Activated naive CD8-positive, alpha-beta T cell (primary cell): Measurements from ENCODE around the gene ABCA6.

ENCODE experiments used
- H3K27ac Mint-ChIP-seq: one replicate; pipeline ENCODE4 v1.8.0; 2021; ENCODE audit warnings: mixed read lengths
- H3K27me3 Mint-ChIP-seq: one replicate; pipeline ENCODE4 v1.8.0; 2021; ENCODE audit warnings: mixed read lengths
- H3K36me3 Mint-ChIP-seq: one replicate; pipeline ENCODE4 v1.8.0; 2021; ENCODE audit warnings: mixed read lengths
- H3K4me1 Mint-ChIP-seq: one replicate; pipeline ENCODE4 v1.8.0; 2021; ENCODE audit warnings: low read depth, mixed read lengths
- H3K4me3 Mint-ChIP-seq: one replicate; pipeline ENCODE4 v1.8.0; 2021; ENCODE audit warnings: mild to moderate bottlenecking, mixed read lengths
- H3K9me3 Mint-ChIP-seq: one replicate; pipeline ENCODE4 v1.8.0; 2021; ENCODE audit warnings: low read depth, mixed read lengths

Gene ABCA6

DNA sequence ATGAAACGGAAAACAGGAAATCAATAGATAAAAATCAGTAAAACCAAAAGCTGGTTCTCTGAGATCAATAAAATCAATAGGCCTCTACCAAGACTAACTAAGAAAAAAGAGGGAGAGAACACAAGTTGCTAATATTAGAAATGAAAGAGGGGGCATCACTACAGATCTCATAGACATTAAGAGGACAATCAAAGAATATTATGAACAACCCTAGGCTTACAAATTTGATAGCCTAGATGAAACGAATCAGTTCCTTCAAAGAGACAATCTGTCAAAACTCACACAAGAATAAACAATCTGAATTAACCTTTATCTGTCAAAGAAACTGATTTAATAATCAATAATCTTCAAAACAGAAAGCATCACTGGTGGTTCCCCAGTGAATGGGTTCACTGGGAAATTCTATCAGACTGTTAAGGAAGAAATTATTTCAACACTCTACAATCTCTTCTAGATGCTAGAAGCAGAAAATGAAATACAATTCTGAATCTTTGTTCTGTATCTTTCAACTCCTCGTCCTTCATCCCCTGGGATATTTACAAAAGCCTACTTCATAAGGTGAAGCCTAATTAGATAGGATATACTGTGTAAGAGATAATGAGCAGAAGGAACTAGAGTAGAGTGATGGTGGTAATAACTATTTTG, 85.4 kb downstream of the ABCA6 start:
- H3K4me1 Mint-ChIP-seq, result no peaks in the 10 kb centered on the region
- peaks cover 8% of the 10 kb centered on the region for H3K36me3 Mint-ChIP-seq

DNA sequence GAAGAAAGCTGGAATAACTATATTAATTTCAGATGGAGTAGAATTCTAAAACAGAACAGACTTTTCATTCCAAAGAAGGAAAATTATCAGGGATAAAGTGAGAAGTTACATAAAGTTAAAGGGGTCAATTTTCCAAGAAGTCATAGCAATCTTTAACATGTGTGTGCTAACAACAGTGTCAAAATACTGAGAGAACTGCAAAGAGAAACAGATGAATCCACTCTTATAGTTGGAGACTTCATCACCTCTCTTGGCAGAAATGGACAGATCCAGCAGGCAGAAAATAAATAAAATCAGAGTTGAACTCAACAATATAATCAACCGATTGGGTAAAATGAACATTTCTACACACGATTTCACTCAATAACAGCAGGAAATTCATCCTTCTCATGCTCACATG, 86.4 kb downstream of the ABCA6 start:
- no peaks in the 10 kb centered on the region for H3K27me3 Mint-ChIP-seq
- H3K4me3 Mint-ChIP-seq, result no peak overlapping the region
- no peak overlapping the region for H3K27ac Mint-ChIP-seq
- peaks cover 20% of the 10 kb centered on the region for H3K9me3 Mint-ChIP-seq
- no peaks in the 10 kb centered on the region for H3K4me1 Mint-ChIP-seq
- peaks cover 8% of the 10 kb centered on the region for H3K36me3 Mint-ChIP-seq

More for the DNA sequence above, 85.4 kb downstream of the ABCA6 start:
- Mint-ChIP-seq H3K4me3 (no peak overlapping the region), H3K27ac (no peak overlapping the region), H3K27me3 (no peaks in the 10 kb centered on the region), H3K9me3 (peaks cover 20% of the 10 kb centered on the region)

DNA sequence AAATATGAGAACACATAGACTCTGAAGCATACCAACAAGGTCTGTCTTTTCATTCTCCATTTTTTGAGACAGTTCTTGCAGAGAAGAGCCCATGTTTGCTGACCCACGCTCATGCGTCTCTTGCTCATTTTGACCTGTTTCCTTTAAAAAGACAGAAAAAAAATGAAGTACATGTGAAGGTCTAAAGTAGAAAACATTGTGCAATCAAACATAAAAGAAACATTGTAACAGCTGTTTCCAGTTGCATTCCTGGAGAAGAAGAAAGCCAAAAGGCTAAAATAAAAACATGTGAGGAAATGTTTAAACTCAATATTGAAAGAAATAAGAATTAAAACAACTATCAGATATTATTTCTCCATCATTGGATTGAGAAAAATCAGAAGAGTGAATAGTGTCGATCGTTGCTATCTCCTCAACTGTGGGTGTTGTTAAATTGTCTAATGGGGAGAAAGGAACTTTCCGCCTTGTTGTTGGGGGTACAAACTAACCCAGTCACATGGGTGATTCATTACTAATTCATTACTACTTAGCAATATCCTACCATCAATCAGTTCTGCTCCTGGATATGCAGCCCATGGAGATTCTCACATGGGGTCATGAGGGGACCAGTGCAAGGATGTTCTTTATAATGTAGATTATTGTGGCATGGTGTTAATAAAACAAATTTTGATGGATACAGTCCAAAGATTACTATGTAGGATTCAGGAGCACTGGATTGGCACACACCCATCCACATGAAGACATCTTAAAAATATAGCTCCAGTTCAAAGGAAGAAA, 90.5 kb downstream of the ABCA6 start:
- peaks cover 15% of the 10 kb centered on the region for H3K4me1 Mint-ChIP-seq
- H3K27me3 Mint-ChIP-seq, result no peaks in the 10 kb centered on the region
- peaks cover 3% of the 10 kb centered on the region for H3K36me3 Mint-ChIP-seq
- H3K9me3 Mint-ChIP-seq, result peaks cover 12% of the 10 kb centered on the region
- H3K27ac Mint-ChIP-seq, result no peak overlapping the region
- H3K4me3 Mint-ChIP-seq, result no peak overlapping the region

DNA sequence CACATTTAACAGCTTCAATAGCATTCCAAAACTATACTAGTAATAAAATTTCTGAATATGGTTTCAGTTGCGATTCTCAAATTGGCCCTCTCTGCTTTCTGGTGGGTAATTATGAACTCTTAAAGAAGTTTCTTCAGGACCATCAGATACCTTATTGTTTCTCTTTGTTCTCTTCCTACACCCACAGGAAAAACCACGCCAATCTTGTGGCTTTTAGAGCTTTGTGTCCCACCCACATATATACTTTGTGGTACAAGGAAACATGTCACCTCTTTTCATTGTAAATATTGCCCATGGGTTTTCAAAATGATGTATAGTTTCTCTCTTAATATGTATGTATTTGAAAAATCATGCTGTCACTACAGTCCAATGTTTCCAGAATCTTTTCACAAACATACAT, 93.1 kb downstream of the ABCA6 start:
- Mint-ChIP-seq H3K4me3 (no peak overlapping the region), H3K4me1 (peaks cover 15% of the 10 kb centered on the region), H3K27me3 (no peaks in the 10 kb centered on the region), H3K36me3 (no peaks in the 10 kb centered on the region), H3K27ac (no peak overlapping the region), H3K9me3 (no peaks in the 10 kb centered on the region)

DNA sequence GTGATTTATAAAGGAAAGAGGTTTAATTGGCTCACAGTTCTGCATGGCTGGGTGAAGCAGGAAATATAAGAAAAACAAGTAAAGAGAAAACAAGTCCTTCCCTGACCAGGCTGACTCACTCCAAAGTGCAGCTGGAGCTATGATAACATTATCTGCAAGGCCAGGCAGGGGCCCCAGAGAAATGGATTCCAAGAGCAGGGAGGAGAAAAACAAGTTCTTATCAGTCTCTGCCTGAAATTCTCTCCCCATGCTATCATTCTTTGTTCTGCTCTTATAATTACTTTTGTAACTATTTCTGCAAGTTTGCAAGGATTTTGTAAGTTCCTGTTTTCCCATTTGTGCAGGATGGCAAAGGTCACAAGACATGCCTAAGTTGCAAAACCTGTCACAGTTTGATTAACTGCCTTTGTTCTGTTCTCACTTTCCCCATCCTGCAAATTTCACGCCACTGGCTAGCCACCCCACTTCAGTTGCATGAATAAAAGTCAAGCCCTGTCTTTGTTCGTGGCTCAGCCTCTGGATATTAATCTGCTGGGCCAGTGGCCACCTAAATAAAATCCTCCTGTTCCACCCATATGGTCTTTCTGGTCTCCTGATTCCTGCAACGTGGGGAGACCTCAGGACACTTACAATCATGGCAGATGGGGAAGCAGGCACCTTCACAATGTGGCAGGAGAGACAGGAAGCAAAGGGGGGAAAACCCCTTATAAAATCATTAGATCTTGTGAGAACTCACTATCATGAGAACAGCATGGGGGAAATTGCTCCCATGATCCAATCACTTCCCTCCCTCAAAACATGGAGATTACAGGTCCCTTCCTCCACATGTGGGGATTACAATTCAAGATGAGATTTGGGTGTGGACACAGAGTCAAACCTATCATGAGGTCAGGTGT, 94.1 kb downstream of the ABCA6 start:
- Mint-ChIP-seq H3K36me3 (no peaks in the 10 kb centered on the region), H3K9me3 (no peaks in the 10 kb centered on the region), H3K27me3 (no peaks in the 10 kb centered on the region), H3K4me3 (no peak overlapping the region), H3K27ac (no peak overlapping the region), H3K4me1 (peaks cover 15% of the 10 kb centered on the region)

DNA sequence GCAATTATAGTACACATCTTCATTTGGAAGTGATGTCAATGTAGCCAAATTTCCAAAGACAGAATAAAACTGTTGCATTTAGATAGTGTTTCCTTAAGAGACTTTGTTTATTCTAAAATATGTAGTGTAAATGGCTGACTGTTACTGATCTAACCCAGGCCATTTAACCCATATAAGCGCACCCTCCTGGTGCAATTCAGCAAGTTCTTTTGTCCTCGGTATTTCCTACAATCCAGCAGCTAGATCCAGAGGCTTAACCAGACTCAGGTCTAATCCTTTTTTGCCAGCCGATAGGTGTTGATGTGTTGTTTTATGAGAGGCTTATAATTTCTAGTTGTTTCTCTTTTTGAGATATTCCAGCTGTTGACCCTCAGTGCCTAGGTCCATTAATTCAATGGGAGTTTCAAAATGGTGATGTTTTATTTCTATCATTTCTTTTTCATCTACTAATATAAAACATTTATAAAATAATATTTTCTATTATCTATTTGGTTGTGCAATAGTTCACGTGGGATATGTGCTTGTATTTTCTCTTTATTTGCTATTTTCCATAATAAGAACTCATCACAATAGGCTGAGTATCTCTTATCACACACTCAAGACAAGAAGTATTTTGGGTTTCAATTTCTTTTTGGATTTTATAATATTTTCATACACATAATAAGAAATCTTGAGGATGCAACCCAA, 95.4 kb downstream of the ABCA6 start:
- Mint-ChIP-seq H3K4me1 (peaks cover 15% of the 10 kb centered on the region), H3K4me3 (no peak overlapping the region), H3K9me3 (no peaks in the 10 kb centered on the region), H3K27ac (no peak overlapping the region), H3K27me3 (no peaks in the 10 kb centered on the region), H3K36me3 (no peaks in the 10 kb centered on the region)

DNA sequence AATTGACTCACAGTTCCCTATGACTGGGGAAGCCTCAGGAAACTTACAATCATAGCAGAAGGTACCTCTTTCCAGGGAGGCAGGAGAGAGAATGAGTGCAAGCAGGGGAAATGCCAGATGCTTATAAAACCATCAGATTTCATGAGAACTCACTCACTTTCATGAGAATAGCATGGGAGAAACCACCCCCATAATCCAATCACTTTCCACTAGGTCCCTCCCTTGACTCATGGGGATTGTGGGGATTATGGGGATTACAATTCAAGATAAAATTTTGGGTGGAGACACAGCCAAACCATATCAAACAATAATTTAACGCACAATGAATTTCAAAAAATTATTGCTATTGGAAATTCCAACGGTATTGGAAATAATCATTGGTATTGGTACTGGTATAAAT, 96.0 kb downstream of the ABCA6 start:
- Mint-ChIP-seq H3K4me3 (no peak overlapping the region), H3K27me3 (no peaks in the 10 kb centered on the region), H3K4me1 (peaks cover 15% of the 10 kb centered on the region), H3K9me3 (no peaks in the 10 kb centered on the region), H3K27ac (no peak overlapping the region), H3K36me3 (no peaks in the 10 kb centered on the region)

DNA sequence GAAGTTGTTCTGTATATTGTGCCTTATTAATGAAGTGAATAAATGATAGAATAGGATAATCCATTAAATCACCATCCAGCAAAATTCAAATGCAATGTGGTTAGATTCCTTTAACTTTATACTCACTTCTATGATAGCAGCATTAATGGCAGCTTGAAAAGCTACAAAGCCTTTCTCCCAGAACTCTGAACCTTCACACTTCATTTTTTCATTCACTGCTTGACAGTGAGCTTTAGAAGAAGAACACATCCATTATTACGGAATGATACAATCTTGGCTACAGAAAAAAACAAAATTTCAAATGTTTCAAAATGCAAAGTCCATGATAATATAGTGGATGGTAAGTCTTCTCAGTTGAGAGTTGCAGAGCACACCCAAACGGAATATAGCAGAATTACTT, 97.3 kb downstream of the ABCA6 start:
- no peaks in the 10 kb centered on the region for H3K36me3 Mint-ChIP-seq
- H3K4me3 Mint-ChIP-seq, result no peak overlapping the region
- H3K27ac Mint-ChIP-seq, result no peak overlapping the region
- no peaks in the 10 kb centered on the region for H3K27me3 Mint-ChIP-seq
- no peaks in the 10 kb centered on the region for H3K9me3 Mint-ChIP-seq
- peaks cover 15% of the 10 kb centered on the region for H3K4me1 Mint-ChIP-seq

DNA sequence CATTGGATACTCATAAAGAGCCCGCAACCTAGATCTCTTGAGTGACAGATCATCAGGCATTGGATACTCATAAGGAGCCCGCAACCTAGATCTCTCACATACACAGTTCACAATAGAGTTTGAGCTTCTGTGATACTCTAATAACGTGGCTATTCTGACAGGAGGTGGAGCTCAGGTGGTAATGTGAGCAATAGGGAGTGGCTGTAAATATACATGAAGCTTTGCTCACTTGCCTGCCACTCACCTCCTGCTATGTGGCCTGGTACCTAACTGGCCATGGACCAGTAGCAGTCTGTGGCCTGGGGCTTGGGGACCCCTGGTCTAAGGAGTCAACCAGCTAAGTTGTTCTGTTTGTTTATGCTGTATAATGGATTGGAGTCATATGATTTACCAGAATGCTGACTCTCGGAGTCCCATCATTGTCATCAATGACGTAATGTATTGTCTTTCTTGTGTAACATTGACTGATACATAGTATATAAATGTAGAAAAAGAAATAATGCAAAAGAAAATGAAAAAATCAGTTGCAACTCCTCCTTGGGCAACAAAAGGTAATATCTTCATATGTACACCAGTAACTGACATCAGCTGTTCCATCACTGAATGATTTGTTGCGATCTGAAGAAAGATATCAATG, 98.5 kb downstream of the ABCA6 start:
- H3K27ac Mint-ChIP-seq, result no peak overlapping the region
- H3K4me3 Mint-ChIP-seq, result no peak overlapping the region
- H3K36me3 Mint-ChIP-seq, result no peaks in the 10 kb centered on the region
- H3K27me3 Mint-ChIP-seq, result peaks cover 5% of the 10 kb centered on the region
- peaks cover 8% of the 10 kb centered on the region for H3K4me1 Mint-ChIP-seq
- no peaks in the 10 kb centered on the region for H3K9me3 Mint-ChIP-seq

DNA sequence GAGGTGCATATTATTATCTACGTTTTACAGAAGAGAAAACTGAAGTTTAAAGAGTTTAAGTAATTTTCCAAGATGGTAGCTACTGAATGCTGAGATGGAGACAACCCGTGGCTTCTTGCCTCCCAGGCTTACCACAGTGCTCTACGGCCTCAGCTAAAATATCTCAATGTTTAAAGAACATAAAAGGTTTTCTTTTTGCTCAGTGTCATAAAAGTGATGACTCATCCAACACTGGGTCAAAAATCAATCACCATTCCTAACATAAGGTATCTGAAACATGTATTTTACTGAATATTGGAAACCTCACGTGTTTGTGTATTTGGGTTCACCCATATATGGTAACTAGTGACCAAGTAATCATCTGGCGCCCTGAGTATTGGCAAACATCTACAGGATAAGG, 99.4 kb downstream of the ABCA6 start:
- H3K27me3 Mint-ChIP-seq, result peaks cover 5% of the 10 kb centered on the region
- H3K4me3 Mint-ChIP-seq, result no peak overlapping the region
- no peaks in the 10 kb centered on the region for H3K36me3 Mint-ChIP-seq
- peaks cover 2% of the 10 kb centered on the region for H3K4me1 Mint-ChIP-seq
- H3K9me3 Mint-ChIP-seq, result no peaks in the 10 kb centered on the region
- no peak overlapping the region for H3K27ac Mint-ChIP-seq

DNA sequence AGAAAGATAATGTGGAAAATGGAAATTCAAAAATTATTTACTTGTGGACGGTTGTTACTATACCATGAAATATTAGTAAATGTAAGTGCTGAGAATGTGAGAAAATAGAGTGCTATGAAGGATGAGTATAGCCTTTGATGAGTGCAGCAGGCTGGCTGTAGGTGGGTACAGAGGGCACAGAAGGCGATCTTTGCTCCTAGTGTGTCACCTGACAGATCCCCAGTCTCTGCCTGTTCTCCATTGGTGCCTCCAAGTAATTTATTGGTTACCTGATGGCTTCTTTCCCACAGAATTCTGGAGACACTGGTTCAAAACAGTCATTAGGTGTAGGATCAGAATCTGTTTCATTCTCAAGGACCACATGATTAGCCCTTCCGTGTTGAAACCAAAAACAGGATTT, 109.9 kb downstream of the ABCA6 start:
- no peak overlapping the region for H3K4me3 Mint-ChIP-seq
- no peaks in the 10 kb centered on the region for H3K9me3 Mint-ChIP-seq
- no peaks in the 10 kb centered on the region for H3K36me3 Mint-ChIP-seq
- no peaks in the 10 kb centered on the region for H3K4me1 Mint-ChIP-seq
- no peak overlapping the region for H3K27ac Mint-ChIP-seq
- H3K27me3 Mint-ChIP-seq, result peaks cover 6% of the 10 kb centered on the region

DNA sequence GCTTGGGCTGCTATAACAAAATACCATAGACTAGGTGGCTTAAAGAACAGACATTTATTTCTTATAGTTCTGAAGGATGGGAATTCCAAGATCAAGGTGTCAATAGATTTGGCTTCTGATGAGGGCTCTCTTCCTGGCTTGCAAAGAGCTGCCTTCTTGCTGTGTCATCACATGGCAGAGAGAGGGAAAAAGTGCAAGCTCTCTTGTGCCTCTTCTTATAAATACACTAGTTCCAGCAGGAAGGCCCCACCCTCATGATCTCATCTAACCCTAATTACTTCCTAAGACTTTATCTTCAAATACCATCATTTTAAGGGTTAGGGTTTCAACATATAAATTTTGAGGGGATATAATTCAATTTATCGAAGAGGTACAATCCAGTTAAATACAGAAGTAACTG, 111.5 kb downstream of the ABCA6 start:
- H3K27me3 Mint-ChIP-seq, result peaks cover 6% of the 10 kb centered on the region
- no peaks in the 10 kb centered on the region for H3K4me1 Mint-ChIP-seq
- no peaks in the 10 kb centered on the region for H3K36me3 Mint-ChIP-seq
- H3K4me3 Mint-ChIP-seq, result no peak overlapping the region
- no peak overlapping the region for H3K27ac Mint-ChIP-seq
- peaks cover 3% of the 10 kb centered on the region for H3K9me3 Mint-ChIP-seq
